ENCODE data around the gene OR52J3.

- TF ChIP-seq ARNTL (CRISPR knock-in tag; IDR thresholded peaks at IDR 0.05; ENCODE audit: borderline replicate concordance, low read depth) (no peak), ZFP30 (CRISPR knock-in tag; IDR thresholded peaks at IDR 0.05) (no peak), CREB5 (CRISPR knock-in tag; IDR thresholded peaks at IDR 0.05; ENCODE audit: low read depth) (no peak), ZNF8 (CRISPR knock-in tag; IDR thresholded peaks at IDR 0.05) (no peak), ESRRG (CRISPR knock-in tag; IDR thresholded peaks at IDR 0.05) (no peak), TOX (CRISPR knock-in tag; IDR thresholded peaks at IDR 0.05; ENCODE audit: borderline replicate concordance) (no peak), OSR1 (CRISPR knock-in tag; IDR thresholded peaks at IDR 0.05) (no peak), PATZ1 (CRISPR knock-in tag; IDR thresholded peaks at IDR 0.05; ENCODE audit: borderline replicate concordance) (no peak), CSDC2 (CRISPR knock-in tag; IDR thresholded peaks at IDR 0.05) (no peak), CSRNP3 (CRISPR knock-in tag; IDR thresholded peaks at IDR 0.05) (no peak), RARB (CRISPR knock-in tag; IDR thresholded peaks at IDR 0.05) (no peak), ZFP3 (CRISPR knock-in tag; IDR thresholded peaks at IDR 0.05) (no peak), SNAI2 (CRISPR knock-in tag; IDR thresholded peaks at IDR 0.05) (no peak), ISL1 (CRISPR knock-in tag; IDR thresholded peaks at IDR 0.05) (no peak)
Observed at GRCh38 chr11:5046754-5047330, 516 bp downstream of the OR52J3 start.

Data from SK-N-SH treated with all-trans-retinoic acid at 6 μM for 48 hours (cell line).